HL-60 (cell line): ENCODE measurements around the gene TBCC.

ENCODE experiments used
- DNase-seq, 2 experiments: peaks; one replicate each; pipeline ENCODE4 v3.0.0-alpha.2; 2010 to 2020; ENCODE audit warnings: low read depth in 1 of 2, low spot score in 1 of 2
- H3K27ac ChIP-seq: fragments of 250-450 bp; sonication (Bioruptor Pico); replicated peaks from 2 replicates; pipeline ENCODE4 v1.5.1; 2020; ENCODE audit warnings: mild to moderate bottlenecking, moderate library complexity
- H3K27me3 ChIP-seq: fragments of 250-450 bp; sonication (Bioruptor Pico); 2 replicates; pipeline ENCODE4 v1.5.1; 2021; ENCODE audit warnings: mild to moderate bottlenecking, moderate library complexity; ENCODE audit not compliant: insufficient read depth, poor library complexity, severe bottlenecking
- H3K4me3 ChIP-seq: replicated peaks from 2 replicates; pipeline ENCODE4 v1.5.1; 2011; ENCODE audit warnings: mild to moderate bottlenecking, control low read depth, low read length; ENCODE audit not compliant: insufficient read depth
- GABPA ChIP-seq: IDR thresholded peaks from 2 replicates; pipeline ENCODE4 v1.6.1; 2012; ENCODE audit warnings: low read depth
- POLR2AphosphoS5 ChIP-seq: IDR thresholded peaks from 2 replicates; pipeline ENCODE4 v1.6.1; 2012; ENCODE audit warnings: low read depth
- REST ChIP-seq: IDR thresholded peaks from 2 replicates; pipeline ENCODE4 v1.6.1; 2012; ENCODE audit warnings: low read depth; ENCODE audit not compliant: insufficient replicate concordance
- SPI1 ChIP-seq: IDR thresholded peaks from 2 replicates; pipeline ENCODE4 v1.6.1; 2012; ENCODE audit warnings: low read depth, mild to moderate bottlenecking, borderline replicate concordance
- TF ChIP-seq, protein P1 (sequence below): IDR thresholded peaks from one replicate; pipeline ENCODE4 v1.5.1; 2011; ENCODE audit warnings: low read length, control low read depth, inconsistent platforms; ENCODE audit not compliant: insufficient read depth

The TBCC gene

GRCh38 chr6:42714098-42714761 is 31.7 kb downstream of the TBCC start:
- DNase-seq: no peak
- TF ChIP-seq POLR2AphosphoS5 (no peak), REST (no peak), SPI1 (no peak), GABPA (no peak)
- TF ChIP-seq, protein P1, sequence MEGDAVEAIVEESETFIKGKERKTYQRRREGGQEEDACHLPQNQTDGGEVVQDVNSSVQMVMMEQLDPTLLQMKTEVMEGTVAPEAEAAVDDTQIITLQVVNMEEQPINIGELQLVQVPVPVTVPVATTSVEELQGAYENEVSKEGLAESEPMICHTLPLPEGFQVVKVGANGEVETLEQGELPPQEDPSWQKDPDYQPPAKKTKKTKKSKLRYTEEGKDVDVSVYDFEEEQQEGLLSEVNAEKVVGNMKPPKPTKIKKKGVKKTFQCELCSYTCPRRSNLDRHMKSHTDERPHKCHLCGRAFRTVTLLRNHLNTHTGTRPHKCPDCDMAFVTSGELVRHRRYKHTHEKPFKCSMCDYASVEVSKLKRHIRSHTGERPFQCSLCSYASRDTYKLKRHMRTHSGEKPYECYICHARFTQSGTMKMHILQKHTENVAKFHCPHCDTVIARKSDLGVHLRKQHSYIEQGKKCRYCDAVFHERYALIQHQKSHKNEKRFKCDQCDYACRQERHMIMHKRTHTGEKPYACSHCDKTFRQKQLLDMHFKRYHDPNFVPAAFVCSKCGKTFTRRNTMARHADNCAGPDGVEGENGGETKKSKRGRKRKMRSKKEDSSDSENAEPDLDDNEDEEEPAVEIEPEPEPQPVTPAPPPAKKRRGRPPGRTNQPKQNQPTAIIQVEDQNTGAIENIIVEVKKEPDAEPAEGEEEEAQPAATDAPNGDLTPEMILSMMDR: no peak
- H3K27ac ChIP-seq: no peak overlapping the region
- no peaks in the 10 kb centered on the region for H3K27me3 ChIP-seq
- no peak overlapping the region for H3K4me3 ChIP-seq

- no peak for TF ChIP-seq GABPA
- no peak for TF ChIP-seq SPI1
- TF ChIP-seq REST: no peak
- TF ChIP-seq, protein P1: no peak
- TF ChIP-seq POLR2AphosphoS5: no peak
- Histone ChIP-seq H3K27ac (no peak overlapping the region), H3K27me3 (no peaks in the 10 kb centered on the region), H3K4me3 (no peak overlapping the region)
- no peak for DNase-seq
Measured at GRCh38 chr6:42711930-42712329, 34.0 kb downstream of the TBCC start.

GRCh38 chr6:42710316-42710715 is 35.6 kb downstream of the TBCC start:
- no peak overlapping the region for H3K27ac ChIP-seq
- no peak for DNase-seq
- no peak for TF ChIP-seq SPI1
- no peak for TF ChIP-seq POLR2AphosphoS5
- TF ChIP-seq, protein P1: no peak
- TF ChIP-seq GABPA: no peak
- no peak for TF ChIP-seq REST
- no peaks in the 10 kb centered on the region for H3K27me3 ChIP-seq
- no peak overlapping the region for H3K4me3 ChIP-seq
